ENCODE measurements around the gene SEPTIN8.

GRCh38 chr5:132704875-132705274, 72.2 kb downstream of the SEPTIN8 start:
- no peak for TF ChIP-seq CTCF (IDR thresholded peaks at IDR 0.05 in 4 of 5, conservative IDR thresholded peaks at IDR 0.05 in 1 of 5)
- no peak for TF ChIP-seq POLR2A (IDR thresholded peaks at IDR 0.05)
